HG03575 (cell line): ENCODE measurements around the gene FIBCD1.

Source experiments
- ATAC-seq: cut with Tn5 transposase; IDR thresholded peaks from one replicate; pipeline ENCODE4 v1.9.1; 2021; ENCODE audit not compliant: unreplicated experiment, insufficient number of reproducible peaks, low FRiP score; ENCODE audit errors: extremely low read depth

FIBCD1 gene

DNA sequence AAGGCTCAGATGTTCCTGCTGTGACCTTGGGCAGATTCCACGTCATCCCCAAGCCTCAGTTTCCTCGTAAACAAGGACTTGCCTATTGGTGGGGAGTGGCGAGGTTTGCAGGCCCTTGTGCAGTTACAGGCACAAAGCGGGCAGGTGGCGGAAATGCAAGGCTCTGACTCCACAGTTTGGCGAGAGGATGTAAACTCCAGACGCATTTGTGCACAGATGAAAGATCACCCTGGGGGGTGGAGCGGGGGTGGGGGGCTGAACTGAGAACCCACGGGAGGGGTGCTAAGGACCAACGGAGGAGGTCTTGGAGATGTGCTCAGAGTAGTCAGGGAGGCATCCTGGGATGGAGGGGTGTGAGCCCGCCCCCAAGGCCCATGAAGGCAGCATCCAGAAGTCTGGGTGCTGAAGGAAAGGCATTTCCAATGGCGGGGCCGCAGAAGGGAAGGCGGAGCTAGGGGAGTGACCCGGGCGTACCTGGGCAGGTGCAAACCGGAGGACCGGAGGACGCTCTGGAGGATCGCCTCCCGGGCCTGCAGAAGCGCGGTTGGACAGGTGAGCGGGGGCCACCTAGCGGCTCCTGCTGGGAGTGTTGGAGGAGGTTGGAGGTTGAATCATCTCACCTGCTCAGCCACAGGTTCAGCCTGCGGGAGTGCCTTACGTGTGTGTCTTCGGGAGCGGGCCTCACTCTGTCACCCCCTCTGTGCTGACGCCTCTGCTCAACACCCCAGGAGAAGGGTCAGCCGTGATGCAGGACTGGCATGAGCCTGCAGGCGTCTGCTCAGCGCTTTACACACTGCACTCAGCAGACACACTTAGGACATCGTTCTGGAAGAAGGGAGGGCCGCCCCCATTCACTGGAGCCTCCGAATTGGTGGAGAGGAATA, 1.9 kb upstream of the FIBCD1 start:
- ATAC-seq, result no peak

DNA sequence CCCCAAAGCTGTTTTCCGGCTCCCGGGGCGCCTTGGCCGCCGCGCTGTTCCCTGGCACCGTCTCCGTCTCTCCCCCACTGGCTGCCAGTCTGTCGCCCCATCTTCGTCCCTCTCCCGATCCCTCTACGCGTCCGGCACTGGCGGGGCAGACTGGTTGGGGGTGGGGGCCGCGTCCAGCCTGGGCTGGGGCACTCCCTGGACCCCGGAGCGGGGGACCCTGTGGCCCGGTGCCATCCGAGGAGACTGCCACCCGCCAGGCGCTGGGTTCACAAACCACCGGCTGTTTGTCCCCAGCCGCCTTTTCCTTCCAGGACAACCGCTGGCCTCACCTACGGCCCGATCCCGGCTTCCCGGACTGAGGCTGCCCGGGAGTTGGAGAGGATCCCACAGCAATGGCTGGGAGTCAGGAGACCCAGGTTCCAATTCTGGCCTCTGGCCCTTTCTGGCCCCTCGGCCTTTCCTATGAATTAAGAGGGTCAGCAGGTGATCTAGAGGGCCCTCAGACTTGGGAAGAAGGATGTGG, 1.0 kb upstream of the FIBCD1 start:
- ATAC-seq, result no peak

DNA sequence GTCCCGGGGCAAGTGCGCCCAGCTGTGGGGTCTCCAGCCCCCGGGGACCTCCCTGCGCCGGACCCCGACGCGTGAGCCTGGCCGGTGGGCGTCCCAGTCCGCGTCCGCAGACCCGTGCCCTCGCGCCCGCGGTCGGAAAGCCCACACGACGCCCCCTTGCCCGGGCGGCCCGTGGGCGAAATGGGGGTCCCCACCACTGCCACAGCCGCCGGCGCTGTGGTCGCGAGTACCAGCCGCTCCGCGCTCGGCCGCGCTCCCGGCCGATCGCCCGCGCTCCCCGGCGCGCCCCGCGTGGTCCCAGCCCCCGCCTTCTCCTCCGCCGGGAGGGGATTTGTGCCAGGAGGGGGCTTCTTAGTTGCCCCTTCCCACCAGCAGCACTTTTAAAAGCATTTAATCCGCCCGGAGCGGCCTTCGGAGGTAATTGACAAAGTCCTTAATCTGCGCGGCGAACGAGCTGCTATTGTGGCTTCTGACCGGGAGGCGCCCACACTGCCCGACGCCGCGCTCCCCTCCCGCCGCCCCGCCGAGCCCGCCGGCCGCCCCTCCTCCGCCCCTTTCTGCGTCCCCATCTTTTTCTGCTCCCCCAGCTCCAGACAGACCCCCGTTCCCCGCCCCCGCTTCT, 469 bp upstream of the FIBCD1 start:
- no peak for ATAC-seq

DNA sequence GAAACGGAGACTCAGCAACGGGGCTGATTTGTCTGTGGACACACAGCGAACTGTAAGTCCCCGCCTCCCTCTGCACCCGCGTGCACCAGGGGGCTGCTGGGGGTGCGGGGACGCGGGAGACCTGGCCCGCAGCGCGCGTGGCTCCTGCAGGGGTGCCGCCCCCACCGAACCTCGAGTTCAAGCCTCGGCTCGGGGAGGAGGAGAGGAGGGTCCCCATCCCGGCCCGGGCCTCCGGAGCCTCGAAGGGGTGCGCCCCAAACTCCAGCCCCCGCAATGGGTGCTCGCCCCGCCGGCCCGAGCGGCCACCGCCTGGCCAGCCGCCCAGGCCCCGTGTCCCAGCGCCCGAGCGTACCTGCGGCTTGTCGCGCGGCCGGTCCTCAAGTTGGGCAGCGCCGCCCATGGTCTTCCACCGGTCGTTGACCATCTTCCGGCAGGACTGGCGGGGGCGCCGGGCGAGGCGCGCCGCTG, 829 bp downstream of the FIBCD1 start:
- ATAC-seq, result no peak

DNA sequence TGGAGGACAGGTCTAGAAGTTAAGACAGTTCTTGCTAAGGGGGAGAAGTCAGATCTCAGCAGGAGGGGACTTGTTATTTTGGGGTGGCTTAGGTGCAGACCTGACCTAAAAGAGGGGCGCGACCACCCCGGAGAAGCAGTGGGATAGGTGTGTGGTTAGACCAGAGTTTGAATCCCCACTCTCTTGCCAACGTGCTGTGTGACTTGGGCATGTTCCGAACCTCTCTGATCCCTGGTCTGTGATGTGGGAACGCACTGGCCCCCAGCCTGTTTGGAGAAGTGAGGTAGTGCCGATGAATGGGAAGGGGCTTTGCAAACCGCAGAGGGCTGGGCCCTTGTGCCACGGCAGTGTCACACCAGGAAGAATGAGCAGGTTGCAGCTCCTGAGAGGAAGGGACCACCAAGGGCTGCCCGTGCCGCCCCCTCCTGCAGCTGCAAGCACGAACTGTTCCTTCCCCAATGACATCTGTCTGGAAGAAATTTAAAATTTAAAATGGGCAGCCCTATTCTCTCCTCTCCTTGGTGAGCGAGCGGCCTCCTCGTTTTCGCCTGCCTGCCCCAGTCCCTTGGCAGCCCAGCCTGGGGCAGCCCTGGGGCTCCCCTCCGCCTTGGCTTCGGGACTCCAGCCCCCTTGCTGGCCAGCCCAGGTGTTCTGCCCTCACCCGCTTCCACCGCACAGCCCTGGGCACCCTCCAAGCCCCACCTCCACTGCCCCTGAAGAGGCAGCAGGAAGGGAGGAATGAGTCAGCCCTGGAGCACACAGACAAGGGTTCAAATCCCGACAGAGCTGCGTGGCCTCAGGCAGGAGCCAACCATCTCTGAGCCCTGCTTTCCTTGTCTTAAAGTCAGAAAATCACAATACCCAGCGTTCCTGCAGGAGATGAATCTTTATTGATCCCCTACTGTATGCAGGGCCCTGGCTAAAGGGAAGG, 1.6 kb downstream of the FIBCD1 start:
- no peak for ATAC-seq

DNA sequence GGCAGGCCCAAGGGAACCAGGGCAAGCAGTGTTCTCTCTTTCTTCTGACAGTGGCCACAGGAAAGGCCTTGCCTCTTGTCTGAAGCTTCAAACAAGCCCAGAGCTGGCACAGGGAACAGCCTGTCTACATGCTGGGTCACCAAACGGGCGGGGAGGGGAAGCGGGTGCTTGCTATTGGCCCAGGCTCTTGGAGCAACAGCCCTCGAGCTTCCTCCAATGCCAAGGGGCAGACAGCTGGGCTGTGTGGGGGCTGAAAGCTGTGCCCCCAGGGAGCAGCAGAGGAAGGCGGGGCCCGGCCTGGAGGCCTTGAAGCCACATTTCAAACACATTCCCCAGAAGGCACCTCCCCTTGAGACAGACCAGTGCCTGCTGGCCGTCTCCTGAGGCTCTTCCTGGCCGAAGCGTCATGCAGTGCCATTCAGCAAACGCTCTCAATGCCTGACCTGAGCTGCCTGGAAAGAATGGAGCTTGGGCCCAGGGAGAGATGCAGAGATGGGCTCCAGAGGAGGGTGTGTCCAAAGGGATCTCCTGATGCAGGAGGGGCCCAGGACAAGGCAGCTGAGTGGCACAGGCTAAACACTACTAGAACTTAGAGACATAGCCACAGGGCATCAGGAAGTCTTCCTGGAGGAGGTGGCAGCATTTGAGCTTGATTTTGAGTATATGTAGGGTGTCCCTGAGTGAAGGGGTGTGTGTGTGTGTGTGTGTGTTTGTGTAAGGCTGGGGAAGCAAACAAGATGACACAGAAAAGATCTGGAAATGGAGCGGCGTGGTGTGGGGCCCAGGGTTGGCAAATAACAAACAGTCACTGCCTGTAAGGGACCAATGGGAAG, 2.5 kb downstream of the FIBCD1 start:
- no peak for ATAC-seq

DNA sequence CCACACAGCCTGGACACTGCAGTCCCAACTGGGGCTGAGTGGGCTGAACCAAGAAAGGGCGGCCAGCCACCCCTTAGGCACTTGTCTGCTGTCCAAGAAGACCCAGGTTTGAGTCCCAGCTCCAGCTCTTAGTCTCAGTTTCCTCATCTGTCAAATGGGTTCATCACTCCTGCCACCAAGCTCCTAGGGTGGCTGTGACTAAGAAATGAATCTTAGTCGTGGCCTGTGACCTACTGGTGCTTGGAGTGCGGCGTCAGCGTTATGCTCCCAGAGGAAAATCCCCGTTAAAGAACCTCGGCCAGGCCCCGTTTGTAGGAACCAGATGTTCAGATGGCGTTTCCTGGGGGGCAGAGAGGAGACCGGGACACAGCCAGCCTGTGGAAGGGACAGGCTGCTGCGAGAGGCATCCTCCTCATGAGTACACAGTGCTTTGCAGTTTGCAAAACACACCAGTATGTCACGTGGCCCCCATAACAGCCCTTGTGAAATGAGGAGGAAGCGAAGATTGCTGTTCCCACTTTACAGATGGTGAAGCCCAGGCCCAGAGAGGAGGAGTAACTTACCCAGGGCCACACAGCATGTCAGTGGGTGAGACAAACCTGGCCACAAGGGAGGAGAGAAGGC, 3.3 kb downstream of the FIBCD1 start:
- no peak for ATAC-seq

DNA sequence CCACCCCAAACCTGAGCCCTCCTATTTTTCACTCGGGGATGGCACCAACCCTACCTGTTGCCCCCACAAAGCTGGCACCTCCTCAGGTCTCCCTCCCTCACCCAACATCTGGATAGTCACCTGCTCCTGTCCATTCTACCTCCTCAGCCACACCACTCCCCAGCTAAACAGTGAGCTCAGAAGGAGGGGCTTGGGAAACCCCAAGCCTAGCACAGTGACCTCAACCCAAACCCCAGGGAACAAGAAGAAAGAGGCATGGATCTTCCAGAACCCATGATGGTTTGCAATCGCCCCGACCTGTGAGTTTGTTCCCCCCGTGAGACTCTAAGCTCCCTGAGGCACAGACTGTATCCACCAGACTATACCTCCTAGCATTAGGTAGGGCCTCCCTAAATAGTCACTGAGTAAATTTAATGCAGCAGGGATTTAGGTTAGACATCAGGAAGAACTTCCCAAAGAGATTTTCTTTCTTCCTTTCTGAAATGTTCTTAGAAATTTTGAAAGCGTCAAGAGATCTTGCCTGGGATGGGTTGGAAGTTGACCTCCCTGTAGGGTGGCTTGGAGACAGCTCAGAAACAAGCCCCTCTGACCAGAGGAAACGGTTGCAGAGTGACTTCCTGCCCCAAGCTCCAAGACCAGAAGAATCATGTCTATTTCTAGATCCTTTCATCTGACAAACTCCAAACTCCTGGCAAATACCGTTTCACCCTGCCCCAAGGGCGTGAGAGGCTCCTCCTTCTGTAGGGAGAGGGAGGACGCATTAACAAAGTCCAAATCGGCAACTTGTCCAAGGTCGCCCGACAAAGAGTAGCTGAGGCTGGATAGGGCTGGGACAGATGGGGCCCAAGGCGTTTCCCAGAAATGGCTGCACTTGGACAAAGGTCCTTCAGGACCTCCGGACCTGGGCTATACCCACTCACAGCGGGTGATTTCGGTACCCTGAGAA, 4.1 kb downstream of the FIBCD1 start:
- ATAC-seq, result no peak

DNA sequence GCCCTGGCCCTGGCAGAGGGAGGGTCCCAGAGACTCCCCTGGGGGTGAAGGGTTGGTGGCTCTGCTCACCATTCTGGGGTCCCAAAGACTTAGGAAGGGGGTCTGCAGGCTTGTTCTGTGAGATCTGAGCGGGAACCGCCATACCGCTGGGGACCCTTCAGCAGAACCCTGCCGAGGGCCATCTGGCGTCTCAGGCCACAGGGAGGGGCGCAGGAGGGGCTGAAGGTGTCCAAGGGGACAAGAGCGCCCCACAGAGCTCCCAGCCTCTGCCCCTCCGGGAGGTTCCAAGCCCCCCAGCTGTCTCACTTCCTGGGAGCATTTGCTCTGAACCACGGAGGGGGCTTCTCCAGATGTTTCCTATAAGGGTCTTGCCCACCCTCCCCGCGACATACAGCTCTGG, 4.8 kb downstream of the FIBCD1 start:
- ATAC-seq, result no peak

DNA sequence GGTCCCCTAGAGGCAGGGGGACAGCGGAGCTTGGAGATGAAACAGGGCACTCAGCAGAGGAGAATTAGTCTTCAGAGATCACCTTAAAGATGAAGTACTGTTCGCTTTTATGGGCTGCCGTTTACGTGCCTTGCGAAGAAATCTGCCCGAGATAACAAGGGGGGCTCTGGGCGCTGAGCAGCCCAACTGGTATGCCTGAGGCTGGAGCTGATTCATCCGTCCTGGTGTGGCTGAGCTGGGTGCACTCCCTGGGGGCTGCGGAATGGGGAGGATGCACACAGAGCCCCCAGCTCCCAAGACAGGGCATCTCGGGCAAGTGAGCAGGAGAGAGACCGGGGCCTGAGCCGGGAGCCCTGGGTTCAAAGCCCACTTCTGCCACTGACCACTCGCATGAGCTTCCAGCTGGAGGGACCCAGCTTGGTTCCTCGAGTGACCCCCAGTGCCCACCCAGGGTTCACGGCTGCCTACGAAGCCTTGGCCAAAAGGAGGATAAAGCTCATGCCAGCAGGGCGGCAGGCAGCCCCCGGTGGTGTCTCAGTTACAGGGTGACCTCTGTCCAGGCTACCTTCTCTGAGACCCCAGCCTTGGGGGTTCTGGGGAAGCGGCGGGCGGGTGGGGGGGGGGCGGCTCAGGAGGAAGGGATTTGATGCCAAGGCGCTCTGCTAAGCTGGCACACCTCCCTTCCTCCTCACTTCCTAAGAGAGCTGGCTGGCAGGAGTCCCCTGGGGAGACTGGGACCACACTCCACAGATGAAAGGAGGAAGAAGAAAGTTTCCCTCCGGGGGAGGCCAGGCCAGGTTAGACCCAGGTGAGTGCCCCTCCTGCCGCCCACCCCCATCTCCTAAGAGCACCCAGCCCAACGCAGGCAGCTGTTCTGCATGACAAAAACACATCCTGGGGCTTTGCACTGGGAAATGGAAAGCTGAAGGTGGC, 5.7 kb downstream of the FIBCD1 start:
- no peak for ATAC-seq

DNA sequence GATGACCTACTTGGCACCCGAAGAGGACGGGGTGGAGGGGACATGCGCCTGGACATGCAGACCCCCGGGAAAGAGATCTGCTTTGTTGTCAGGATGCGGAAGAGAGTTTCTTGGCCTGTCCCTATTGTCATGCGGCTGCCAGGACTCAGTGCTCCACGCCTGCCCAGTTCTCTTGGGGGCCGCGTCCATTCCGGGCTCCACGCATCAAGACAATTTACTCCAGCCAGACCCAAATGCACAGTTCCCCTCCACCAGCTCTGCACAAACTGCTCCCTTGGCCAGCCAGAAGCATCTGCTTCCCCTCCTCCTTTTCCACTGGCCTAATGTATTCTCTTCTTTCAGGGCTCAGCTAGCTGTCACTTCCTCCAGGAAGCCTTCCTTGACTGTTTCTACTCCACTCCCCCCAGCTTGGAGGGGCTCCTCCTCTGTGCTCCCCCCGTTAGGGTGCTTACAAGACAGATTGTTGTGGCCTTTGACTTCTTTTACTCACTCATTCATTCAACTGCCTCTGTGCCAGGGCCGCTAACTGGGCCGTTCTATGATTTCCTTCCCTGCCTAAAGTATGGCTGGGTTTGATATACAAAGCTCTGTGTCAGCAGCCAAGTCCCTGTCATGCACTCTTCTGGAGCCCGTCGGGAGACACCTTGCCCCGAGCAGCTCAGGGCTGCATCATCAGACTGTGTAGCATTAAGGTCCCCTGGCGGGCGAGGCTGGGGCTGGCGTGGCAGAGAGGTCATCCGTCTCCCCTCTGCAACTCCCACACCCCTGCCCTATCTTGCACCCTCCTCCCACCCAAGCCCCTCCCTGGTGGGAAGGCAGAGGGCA, 6.6 kb downstream of the FIBCD1 start:
- ATAC-seq, result no peak

DNA sequence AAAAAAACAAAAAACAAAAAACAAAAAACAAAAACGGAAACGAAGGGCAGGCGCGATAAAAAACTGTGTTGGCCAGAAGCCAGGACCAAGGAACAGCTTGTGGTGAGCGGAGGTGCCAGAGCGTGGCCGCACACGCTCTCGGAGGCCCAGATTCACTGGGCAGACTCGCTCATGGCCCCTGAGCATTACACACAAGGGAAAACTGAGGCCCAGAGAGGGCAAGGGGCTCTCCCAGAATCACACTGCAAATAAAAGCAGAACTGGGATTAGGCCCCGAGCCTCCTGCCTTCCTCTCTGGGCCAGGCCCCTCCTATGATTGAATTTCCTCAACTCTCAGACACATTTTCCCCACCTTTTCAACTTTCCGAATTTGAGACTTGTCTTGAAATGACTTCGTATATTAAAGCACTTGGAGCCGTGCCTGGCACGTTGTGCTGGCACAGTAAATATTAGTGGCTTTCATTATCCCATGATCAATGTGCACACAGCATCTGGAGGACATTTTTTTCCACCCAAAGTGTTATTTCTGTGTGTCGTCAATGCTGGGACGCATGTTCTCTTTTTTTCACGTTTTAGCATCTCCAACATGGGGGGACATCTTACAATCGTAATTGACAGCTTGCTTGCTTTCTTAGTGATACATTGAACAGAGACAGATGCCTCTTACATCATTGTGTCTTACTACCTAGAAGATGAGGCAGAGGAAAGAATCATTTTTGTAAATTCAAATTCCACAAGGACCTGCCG, 7.4 kb downstream of the FIBCD1 start:
- ATAC-seq, result no peak

DNA sequence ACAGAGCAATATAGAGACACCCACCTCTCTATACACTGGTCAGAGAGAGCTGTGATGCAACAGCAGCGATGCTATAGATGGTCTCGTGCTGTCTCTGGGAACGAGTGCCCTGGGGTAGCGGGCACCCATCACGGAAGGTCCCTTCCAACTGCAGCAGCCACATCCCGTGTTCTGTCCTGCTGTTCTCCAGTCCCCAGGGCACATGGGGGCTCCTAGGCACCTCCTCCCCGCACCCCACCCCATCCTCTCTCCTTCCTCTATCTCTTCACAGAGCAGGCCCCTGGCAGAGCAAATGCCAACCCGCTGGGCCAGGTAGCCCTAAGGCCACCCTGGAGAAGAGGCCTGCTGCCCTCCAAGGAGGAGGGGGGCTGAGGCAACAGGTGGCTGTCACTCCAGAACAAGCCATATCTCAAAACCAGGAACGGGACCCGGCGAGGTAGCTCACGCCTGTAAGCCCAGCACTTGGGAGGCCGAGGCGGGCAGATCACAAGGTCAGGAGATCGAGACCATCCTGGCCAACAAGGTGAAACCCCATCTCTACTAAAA, 8.2 kb downstream of the FIBCD1 start:
- ATAC-seq, result no peak

DNA sequence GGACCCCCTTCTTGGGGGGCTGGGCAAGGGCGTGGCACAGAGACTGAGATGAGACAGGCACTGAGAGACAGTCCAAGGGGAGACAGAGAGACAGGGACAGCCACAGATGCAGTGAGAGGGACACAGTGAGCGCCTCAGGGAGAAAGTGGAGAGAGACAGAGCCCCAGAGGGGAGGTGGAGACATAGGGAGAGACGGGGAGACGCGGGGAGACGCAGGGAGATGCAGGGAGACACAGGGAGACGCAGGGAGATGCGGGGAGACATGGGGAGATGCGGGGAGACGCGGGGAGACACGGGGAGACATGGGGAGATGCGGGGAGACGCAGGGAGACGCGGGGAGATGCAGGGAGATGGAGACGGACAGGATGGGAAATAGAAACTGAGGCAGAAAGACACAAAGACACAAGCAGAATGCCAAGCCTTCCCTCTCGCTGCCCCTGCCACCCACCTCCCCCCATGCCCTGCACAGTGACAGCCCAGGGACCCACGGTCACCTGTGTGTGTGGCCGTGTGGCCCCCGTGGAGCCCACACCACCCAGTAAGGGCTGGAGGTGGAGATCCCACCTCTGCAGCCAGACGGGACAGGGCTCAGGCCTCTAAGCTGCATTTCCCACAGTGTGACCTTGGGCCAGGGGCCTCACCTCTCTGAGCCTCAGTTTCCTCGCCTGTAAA, 8.8 kb downstream of the FIBCD1 start:
- ATAC-seq, result no peak
